Tibial nerve (tissue), 4 donors: Measurements from ENCODE around the gene DYNC1H1. TPM values are rescaled to one million over a fixed set of nuclear protein-coding genes. Genes with fewer than 3 reads are reported as not detected.

Experiments used
- DNase-seq, 2 donors: peaks; one replicate each; pipeline ENCODE4 v3.0.0-alpha.2; 2019; ENCODE audit warnings: low spot score in 2 of 2
- H3K27ac ChIP-seq, 4 donors: fragments of 200-600 bp; sonication (generic) in 3 of 4; one replicate each; pipeline ENCODE4 v1.5.1; 2017 to 2019; ENCODE audit warnings: mild to moderate bottlenecking in 1 of 4
- H3K27me3 ChIP-seq, 2 donors: fragments of 200-600 bp; sonication (generic) in 1 of 2; one replicate each; pipeline versions ENCODE4 v1.5.1 to v1.6.0; 2017 to 2019
- H3K36me3 ChIP-seq, 3 donors: fragments of 200-600 bp; sonication (generic); one replicate each; pipeline ENCODE4 v1.5.1; 2018 to 2019
- H3K4me1 ChIP-seq, 4 donors: fragments of 200-600 bp; sonication (generic) in 3 of 4; one replicate each; pipeline ENCODE4 v1.5.1; 2017 to 2019
- H3K4me3 ChIP-seq, 4 donors: fragments of 200-600 bp; sonication (generic) in 3 of 4; one replicate each; pipeline ENCODE4 v1.5.1; 2017 to 2019; ENCODE audit warnings: mild to moderate bottlenecking in 1 of 4, moderate library complexity in 1 of 4
- H3K9me3 ChIP-seq, 4 donors: fragments of 200-600 bp; sonication (generic) in 3 of 4; one replicate each; pipeline ENCODE4 v1.5.1; 2017 to 2019
- EP300 ChIP-seq, 2 donors: sonication (generic); formaldehyde crosslinking; IDR thresholded peaks; one replicate each; pipeline ENCODE4 v1.6.1; 2017; ENCODE audit warnings: antibody characterized with exemption in 2 of 2, mild to moderate bottlenecking in 1 of 2
- POLR2A ChIP-seq, 2 donors: fragments of 450-650 bp; IDR thresholded peaks; one replicate each; pipeline ENCODE4 v1.6.1; 2017; ENCODE audit warnings: antibody characterized with exemption in 2 of 2, mild to moderate bottlenecking in 2 of 2, moderate library complexity in 2 of 2
- WGBS, 2 donors: methylation state at CpG; one replicate each; pipeline ENCODE4 v1.1.5; 2018; 5-methylcytosine and 5-hydroxymethylcytosine counted together
- total RNA-seq, 4 donors: library from RNA; depleted of rRNA; stranded (reverse); fragments of >200 nt; gene quantifications; one replicate each; pipeline ENCODE4 v1.1.0, GENCODE V29; 2016
- TF ChIP-seq, protein P1 (sequence below), 5 experiments: fragments of 200-600 bp in 3 of 5; fragments of 450-650 bp in 2 of 5; sonication (generic) in 3 of 5; IDR thresholded peaks; one replicate each; pipeline ENCODE4 v1.5.1; 2016 to 2019; ENCODE audit warnings: antibody characterized with exemption in 5 of 5, mild to moderate bottlenecking in 3 of 5, moderate library complexity in 2 of 5

The DYNC1H1 gene
- total RNA-seq, 4 donors from 2014 or later, result 506 to 690 (median 631) TPM

GRCh38 chr14:102090713-102091112, 126.3 kb downstream of the DYNC1H1 start:
- Histone ChIP-seq H3K27me3 (no peaks in the 10 kb centered on the region), H3K4me1 (peaks cover 0 to 16% (median 3%) of the 10 kb centered on the region in 4 donors), H3K27ac (no peak overlapping the region), H3K36me3 (no peaks in the 10 kb centered on the region), H3K9me3 (no peaks in the 10 kb centered on the region), H3K4me3 (no peak overlapping the region)
- TF ChIP-seq, protein P1, sequence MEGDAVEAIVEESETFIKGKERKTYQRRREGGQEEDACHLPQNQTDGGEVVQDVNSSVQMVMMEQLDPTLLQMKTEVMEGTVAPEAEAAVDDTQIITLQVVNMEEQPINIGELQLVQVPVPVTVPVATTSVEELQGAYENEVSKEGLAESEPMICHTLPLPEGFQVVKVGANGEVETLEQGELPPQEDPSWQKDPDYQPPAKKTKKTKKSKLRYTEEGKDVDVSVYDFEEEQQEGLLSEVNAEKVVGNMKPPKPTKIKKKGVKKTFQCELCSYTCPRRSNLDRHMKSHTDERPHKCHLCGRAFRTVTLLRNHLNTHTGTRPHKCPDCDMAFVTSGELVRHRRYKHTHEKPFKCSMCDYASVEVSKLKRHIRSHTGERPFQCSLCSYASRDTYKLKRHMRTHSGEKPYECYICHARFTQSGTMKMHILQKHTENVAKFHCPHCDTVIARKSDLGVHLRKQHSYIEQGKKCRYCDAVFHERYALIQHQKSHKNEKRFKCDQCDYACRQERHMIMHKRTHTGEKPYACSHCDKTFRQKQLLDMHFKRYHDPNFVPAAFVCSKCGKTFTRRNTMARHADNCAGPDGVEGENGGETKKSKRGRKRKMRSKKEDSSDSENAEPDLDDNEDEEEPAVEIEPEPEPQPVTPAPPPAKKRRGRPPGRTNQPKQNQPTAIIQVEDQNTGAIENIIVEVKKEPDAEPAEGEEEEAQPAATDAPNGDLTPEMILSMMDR (IDR thresholded peaks at IDR 0.05), result no peak
- TF ChIP-seq POLR2A (IDR thresholded peaks at IDR 0.05), result no peak
- DNase-seq, result no peak
- WGBS, 2 donors, result 77 to 78% methylated on average over 3 of the region's 3 CpGs

DNA sequence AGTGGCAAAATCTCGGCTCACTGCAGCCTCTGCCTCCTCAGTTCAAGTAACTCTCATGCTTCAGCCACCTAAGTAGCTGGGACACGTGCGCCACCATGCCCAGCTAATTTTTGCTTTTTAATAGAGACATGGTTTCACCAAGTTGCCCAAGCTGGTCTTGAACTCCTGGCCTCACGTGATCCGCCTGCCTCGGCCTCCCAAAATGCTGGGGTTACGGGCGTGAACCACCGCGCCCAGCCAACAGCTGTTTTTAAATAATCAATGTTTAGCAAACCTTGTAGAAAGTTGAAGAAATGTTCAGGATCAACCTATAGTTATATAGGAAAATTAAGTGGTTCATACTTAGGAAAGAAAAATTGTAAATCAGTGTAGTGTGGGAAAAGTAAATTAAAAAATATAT, 128.4 kb downstream of the DYNC1H1 start:
- H3K27me3 ChIP-seq, result no peaks in the 10 kb centered on the region
- H3K4me3 ChIP-seq, result no peak overlapping the region
- H3K9me3 ChIP-seq, result no peaks in the 10 kb centered on the region
- WGBS, 2 donors, result 89 to 92% methylated on average over 10 of the region's 10 CpGs
- H3K27ac ChIP-seq, result no peak overlapping the region
- no peak for DNase-seq
- no peaks in the 10 kb centered on the region for H3K36me3 ChIP-seq
- TF ChIP-seq POLR2A (IDR thresholded peaks at IDR 0.05) (no peak), EP300 (IDR thresholded peaks at IDR 0.05) (no peak)
- peaks cover 0 to 22% (median 2%) of the 10 kb centered on the region in 4 donors for H3K4me1 ChIP-seq

GRCh38 chr14:102094101-102094500, 129.7 kb downstream of the DYNC1H1 start:
- TF ChIP-seq EP300 (IDR thresholded peaks at IDR 0.05) (no peak), POLR2A (IDR thresholded peaks at IDR 0.05) (no peak)
- TF ChIP-seq, protein P1 (IDR thresholded peaks at IDR 0.05), result no peak
- no peaks in the 10 kb centered on the region for H3K9me3 ChIP-seq

DNA sequence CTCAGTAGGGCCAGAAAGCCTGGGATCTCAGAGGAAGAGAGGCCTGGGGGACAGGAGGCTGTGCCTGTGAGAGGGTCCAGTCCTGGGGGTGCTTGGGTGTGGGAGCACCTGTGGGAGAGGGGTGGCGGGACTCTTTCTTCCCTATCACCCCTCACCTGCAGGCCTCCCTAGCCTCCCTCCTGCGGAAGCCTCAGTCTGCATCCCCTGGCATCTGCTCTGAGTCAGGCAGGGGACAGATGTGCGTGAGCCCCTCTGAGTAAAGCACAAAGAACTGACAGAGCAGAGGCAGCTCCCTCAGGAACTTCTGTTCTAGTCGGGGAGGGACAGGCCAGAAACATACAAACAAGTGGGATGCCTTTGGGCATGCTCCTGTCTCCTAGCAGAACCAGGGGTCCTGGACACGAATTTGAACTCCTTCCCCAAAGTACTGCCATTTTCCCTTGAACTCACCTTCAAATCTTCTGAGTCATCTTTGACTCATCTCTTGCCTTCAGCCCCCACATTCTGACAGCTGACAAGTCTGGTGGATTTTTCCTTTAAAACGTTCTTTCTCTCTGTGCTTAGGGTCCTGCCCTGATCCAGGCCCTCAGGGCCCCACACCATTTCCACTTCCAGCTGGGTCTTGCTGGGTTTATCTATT, 131.0 kb downstream of the DYNC1H1 start:
- TF ChIP-seq POLR2A (IDR thresholded peaks at IDR 0.05) (no peak), EP300 (IDR thresholded peaks at IDR 0.05) (no peak)
- TF ChIP-seq, protein P1 (IDR thresholded peaks at IDR 0.05), result no peak
- H3K4me1 ChIP-seq, result peaks cover 0 to 9% (median 0%) of the 10 kb centered on the region in 4 donors
- H3K27ac ChIP-seq, result no peak overlapping the region
- WGBS, 2 donors, result 76 to 79% methylated on average over 6 of the region's 6 CpGs
- no peak for DNase-seq
- no peaks in the 10 kb centered on the region for H3K27me3 ChIP-seq
- H3K9me3 ChIP-seq, result no peaks in the 10 kb centered on the region
- H3K4me3 ChIP-seq, result no peak overlapping the region
- H3K36me3 ChIP-seq, result peaks cover 0 to 10% (median 0%) of the 10 kb centered on the region in 3 donors

More at GRCh38 chr14:102094101-102094500, 129.7 kb downstream of the DYNC1H1 start:
- H3K4me3 ChIP-seq, result no peak overlapping the region
- H3K4me1 ChIP-seq, result peaks cover 0 to 9% (median 0%) of the 10 kb centered on the region in 4 donors
- no peak for DNase-seq
- WGBS, 2 donors, result 38 to 44% methylated on average over 7 of the region's 7 CpGs
- H3K36me3 ChIP-seq, result peaks cover 0 to 5% (median 0%) of the 10 kb centered on the region in 3 donors
- H3K27me3 ChIP-seq, result no peaks in the 10 kb centered on the region
- H3K27ac ChIP-seq, result no peak overlapping the region

DNA sequence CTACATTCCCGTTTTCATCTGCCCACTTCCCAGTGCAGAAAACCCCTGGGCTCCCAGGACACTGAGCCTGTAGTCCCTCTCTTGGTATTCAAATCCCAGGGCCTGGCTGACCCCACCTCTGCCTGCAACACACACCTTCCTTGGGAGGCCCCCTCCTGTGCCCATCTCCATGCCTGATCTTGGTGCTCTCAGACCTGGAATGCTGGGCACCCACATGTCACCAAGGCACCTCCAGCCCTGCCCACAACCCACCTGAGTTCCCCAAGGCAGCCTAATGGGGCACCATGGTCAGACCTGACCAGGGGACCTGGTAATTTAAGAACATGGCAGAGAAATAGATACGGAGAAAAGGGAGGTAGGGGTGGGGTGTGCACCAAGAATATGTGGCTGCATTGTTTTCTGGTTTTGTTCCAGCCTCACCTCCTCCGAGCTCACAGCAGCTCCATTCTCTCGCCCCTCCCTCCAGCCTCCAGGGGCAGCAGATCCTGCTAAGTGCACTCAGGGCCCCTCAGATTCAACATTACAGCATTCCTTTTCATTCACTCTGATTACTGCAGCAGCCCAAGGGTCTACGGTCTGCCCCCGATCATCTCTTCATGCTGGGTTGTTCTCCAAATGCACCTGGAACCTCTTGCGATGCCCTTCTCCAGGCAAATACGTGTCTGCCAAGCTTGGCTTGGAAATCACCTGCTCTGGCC, 131.6 kb downstream of the DYNC1H1 start:
- no peak overlapping the region for H3K4me3 ChIP-seq
- no peak for DNase-seq
- H3K27ac ChIP-seq, result no peak overlapping the region
- peaks cover 0 to 9% (median 0%) of the 10 kb centered on the region in 4 donors for H3K4me1 ChIP-seq
- WGBS, 2 donors, result 44 to 52% methylated on average over 8 of the region's 8 CpGs
- no peaks in the 10 kb centered on the region for H3K27me3 ChIP-seq
- H3K9me3 ChIP-seq, result no peaks in the 10 kb centered on the region
- no peak for TF ChIP-seq POLR2A (IDR thresholded peaks at IDR 0.05)
- TF ChIP-seq EP300 (IDR thresholded peaks at IDR 0.05), result no peak
- TF ChIP-seq, protein P1 (IDR thresholded peaks at IDR 0.05), result no peak
- peaks cover 0 to 11% (median 0%) of the 10 kb centered on the region in 3 donors for H3K36me3 ChIP-seq
